GM12872 (cell line): ENCODE results near the gene FAM168A.

Source experiments
- TF ChIP-seq, protein P1 (sequence below): IDR thresholded peaks from 3 replicates; pipeline ENCODE4 v1.5.1; 2011; ENCODE audit warnings: low read depth, mild to moderate bottlenecking, low read length, moderate library complexity; ENCODE audit not compliant: insufficient read depth

The FAM168A gene

DNA sequence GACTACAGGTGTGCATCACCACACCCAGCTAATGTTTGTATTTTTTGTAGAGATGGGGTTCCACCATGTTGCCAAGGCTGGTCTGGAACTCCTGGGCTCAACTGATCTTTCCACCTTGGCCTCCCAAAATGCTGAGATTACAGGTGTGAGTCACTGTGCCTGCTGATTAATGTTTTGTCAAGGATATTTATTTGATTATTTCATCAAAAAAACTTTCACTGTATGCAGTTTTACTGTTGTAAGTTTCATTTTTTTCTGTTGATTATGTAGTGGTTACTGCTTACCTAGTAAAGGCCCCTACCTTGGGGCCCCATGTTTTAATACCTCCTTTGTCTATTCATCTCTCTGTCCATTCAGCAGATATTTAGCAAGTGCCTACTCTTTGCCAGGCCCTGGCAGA is 16.7 kb upstream of the FAM168A start:
- TF ChIP-seq, protein P1, sequence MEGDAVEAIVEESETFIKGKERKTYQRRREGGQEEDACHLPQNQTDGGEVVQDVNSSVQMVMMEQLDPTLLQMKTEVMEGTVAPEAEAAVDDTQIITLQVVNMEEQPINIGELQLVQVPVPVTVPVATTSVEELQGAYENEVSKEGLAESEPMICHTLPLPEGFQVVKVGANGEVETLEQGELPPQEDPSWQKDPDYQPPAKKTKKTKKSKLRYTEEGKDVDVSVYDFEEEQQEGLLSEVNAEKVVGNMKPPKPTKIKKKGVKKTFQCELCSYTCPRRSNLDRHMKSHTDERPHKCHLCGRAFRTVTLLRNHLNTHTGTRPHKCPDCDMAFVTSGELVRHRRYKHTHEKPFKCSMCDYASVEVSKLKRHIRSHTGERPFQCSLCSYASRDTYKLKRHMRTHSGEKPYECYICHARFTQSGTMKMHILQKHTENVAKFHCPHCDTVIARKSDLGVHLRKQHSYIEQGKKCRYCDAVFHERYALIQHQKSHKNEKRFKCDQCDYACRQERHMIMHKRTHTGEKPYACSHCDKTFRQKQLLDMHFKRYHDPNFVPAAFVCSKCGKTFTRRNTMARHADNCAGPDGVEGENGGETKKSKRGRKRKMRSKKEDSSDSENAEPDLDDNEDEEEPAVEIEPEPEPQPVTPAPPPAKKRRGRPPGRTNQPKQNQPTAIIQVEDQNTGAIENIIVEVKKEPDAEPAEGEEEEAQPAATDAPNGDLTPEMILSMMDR: no peak

DNA sequence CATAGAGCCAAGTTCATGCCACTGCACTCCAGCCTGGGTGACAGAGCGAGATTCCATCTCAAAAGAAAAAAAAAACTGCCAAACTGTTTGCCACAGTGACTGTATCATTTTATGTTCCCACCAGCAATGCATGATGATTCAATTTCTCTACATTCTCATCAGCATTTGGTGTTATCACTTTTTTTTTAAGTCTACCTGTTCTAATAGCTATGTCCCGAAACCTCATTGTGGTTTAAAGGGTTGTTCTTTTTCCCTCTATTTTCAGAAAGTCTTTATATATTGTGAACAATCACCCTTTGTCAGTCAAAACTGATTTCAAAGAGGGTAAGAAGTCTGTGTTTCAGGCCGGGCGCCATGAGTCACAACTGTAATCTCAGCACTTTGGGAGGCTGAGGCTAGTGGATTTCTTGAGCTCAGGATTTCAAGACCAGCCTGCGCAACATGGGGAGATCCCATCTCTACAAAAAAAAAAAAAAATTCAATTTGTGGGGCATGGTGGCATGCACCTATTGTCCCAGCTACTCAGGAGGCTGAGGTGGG is 14.8 kb upstream of the FAM168A start:
- TF ChIP-seq, protein P1: no peak

DNA sequence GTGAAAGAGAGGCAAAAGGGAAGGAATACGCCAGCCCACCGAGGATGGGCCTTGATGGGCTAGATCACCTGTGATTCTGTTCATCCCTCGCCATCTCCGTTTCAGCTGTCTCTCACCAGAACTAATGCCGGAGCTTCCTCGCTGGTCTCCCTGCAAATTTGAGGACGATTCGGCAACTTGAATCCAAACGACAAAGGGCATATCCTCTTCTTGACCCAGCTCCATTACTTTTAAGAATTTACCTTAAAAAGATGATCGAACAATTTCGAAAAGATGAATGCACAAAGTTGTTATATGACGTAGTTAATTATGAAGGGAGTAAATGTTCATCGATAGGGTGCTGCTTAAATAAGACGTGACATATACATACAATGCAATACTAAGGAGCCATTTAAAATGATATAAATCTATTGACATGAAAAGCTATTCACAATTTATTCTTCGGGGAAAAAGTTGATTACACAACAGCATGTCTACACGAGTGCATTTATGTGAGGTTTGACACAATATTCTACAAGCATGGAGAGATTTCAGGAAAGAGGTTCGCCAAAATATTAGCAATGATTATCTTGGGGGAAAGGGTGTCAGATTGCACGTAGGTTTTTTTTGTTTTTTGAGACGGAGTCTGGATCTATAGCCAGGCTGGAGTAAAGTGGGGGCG is 937 bp upstream of the FAM168A start:
- TF ChIP-seq, protein P1: no peak

DNA sequence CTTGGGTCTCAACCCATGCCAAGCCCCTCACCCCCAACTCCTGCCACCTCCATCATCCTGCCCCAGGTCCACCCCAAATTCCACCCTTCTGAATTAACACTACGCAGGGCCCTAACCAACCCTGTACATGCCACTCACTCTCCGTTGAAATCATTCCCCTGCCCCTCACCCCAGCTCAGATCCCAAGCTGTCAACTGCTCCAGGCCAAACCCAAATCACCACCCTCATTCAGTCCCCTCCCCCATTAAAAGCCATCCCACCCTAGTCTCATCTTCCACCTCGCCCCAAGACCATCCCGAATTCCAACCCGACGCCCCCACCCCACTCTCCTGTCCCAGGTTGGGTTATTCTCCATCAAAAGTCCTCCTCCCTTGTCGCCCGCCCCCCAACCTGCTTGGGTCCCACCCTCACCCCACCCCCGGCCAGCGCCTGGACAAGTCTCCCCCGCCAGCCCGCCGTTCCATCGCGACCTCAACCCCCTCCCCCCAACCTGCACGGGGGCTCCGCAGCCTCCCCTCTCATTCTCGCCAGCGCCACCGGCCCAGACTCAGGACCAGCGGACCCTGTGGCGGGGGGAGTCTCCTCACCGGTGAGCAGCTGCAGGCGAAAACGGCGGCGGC is 466 bp downstream of the FAM168A start:
- TF ChIP-seq, protein P1: no peak

DNA sequence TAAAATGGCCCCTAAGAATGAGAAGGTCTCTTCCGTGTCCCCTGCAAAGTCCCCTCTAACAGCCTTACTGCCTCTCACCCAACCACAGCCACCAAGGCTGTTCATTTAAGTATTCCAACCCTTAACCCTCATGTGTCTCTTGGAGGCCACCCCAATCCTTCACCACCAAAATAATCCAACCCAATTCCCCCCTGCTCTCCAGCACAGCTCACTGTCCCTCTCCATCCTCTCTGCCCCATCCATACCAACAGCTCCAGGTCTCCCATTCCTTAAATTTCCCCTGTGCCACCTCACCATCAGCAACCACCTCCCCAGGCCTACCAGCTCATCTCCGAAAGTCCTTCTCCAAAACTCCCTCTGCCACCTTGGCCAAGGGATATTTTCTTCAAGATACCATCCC is 1.4 kb downstream of the FAM168A start:
- TF ChIP-seq, protein P1: no peak

DNA sequence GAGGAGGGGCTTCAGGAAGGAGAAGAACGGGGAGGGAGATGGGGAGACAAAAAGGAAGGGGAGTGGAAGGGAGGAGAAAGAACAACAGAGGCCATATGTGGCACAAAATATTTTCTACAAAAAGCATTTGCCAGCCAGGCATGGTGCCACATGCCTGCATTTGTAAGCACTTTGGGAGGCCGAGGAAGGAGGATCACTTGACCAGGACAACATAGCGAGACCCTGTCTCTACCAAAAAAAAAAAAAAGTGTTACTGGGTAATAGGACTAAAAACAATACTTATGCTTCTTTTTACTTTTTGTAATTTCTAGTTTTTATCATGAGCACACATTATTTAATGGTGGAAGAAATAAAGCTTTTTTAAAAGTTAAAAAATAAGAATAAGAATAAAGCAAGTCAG is 5.3 kb downstream of the FAM168A start:
- TF ChIP-seq, protein P1: no peak

DNA sequence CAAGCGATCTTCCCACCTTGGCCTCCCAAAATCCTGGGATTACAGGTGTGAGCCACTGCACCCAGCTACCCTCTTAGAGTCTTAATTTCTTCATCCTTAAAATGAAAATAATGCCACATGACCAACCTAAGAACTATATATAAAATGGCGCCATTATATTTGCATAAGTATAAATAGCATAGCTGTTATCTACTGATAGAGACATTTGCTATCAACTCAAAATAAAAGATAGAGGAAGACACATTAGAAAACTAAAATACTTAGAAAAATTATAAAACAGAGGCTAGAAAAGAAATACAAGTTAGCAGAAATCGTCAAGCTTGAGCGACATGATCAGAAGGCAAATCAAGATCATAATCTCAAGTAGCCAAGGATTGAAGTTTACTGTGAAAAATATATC is 6.2 kb downstream of the FAM168A start:
- TF ChIP-seq, protein P1: no peak
